Ascending aorta (tissue), 2 donors: ENCODE results near the gene BSCL2. TPM values are rescaled to one million over a fixed set of nuclear protein-coding genes. Genes with fewer than 3 reads are reported as not detected.
A peak's percentile ranks its signal among the peaks of the same experiment; 100 is the strongest.

Experiments
- DNase-seq, 2 donors: peaks; one replicate each; pipeline ENCODE4 v3.0.0-alpha.2; 2019; ENCODE audit warnings: low spot score in 2 of 2
- H3K27ac ChIP-seq, 2 donors: fragments of 200-600 bp; sonication (generic); one replicate each; pipeline ENCODE4 v1.5.1; 2016 to 2017; ENCODE audit warnings: mild to moderate bottlenecking in 1 of 2
- H3K27me3 ChIP-seq: fragments of 200-600 bp; sonication (generic); one replicate; pipeline ENCODE4 v1.5.1; 2017
- H3K36me3 ChIP-seq, 2 donors: fragments of 200-600 bp; sonication (generic); one replicate each; pipeline ENCODE4 v1.5.1; 2016
- H3K4me1 ChIP-seq, 2 donors: fragments of 200-600 bp; sonication (generic); one replicate each; pipeline ENCODE4 v1.5.1; 2016 to 2017; ENCODE audit warnings: mild to moderate bottlenecking in 1 of 2
- H3K4me3 ChIP-seq, 2 donors: fragments of 200-600 bp; sonication (generic); one replicate each; pipeline ENCODE4 v1.5.1; 2016 to 2017; ENCODE audit warnings: mild to moderate bottlenecking in 1 of 2
- H3K9me3 ChIP-seq, 2 donors: fragments of 200-600 bp; sonication (generic); one replicate each; pipeline ENCODE4 v1.5.1; 2016
- CTCF ChIP-seq, 3 experiments: fragments of 200-600 bp in 2 of 3; fragments of 450-650 bp in 1 of 3; sonication (generic) in 2 of 3; IDR thresholded peaks; one replicate each; pipeline ENCODE4 v1.5.1; 2016 to 2019; ENCODE audit warnings: antibody characterized with exemption in 3 of 3, mild to moderate bottlenecking in 1 of 3, moderate library complexity in 1 of 3
- intact Hi-C: fragments of 100-400 bp; cut with DNase I; formaldehyde crosslinking; loops from one replicate; pipeline ENCODE4 v1.15.1; 2023
- total RNA-seq: library from RNA; depleted of rRNA; stranded (reverse); fragments of >200 nt; gene quantifications from one replicate; pipeline ENCODE4 v1.1.0, GENCODE V29; 2016

Gene BSCL2
- total RNA-seq = 55.9 TPM

- Histone ChIP-seq H3K36me3 (peaks cover 11 to 18% of the 10 kb centered on the region in 2 donors), H3K9me3 (no peaks in the 10 kb centered on the region), H3K4me3 (peak within 1 kb of the TSS; percentile 75 to 76), H3K4me1 (peaks cover 8 to 21% of the 10 kb centered on the region in 2 donors), H3K27me3 (no peaks in the 10 kb centered on the region), H3K27ac (peak within 1 kb of the TSS; percentile 86 to 94)
- intact Hi-C loops = loop anchor here (2.0 to 5.0 kb wide), 3 partner anchors 53 to 125 kb away; partner anchors contain the start of genes INTS5, POLR2G, STX5 and TEX54
- TF ChIP-seq CTCF (IDR thresholded peaks at IDR 0.05) = no peak
- no peak for DNase-seq
These were observed at the start of gene BSCL2, which contains the start of gene GNG3 for GRCh38 chr11:62707277-62707861. Gene BSCL2, minus strand, starts transcription at chr11:62707424. Its CDS starts 229 bp downstream, at chr11:62707195. Gene GNG3, plus strand, starts transcription at chr11:62707676. Its CDS starts 620 bp downstream, at chr11:62708296.

- DNase-seq = no peak
- TF ChIP-seq CTCF (IDR thresholded peaks at IDR 0.05) = no peak
- no peaks in the 10 kb centered on the region for H3K27me3 ChIP-seq
- H3K4me1 ChIP-seq = peaks cover 11 to 15% of the 10 kb centered on the region in 2 donors
- no peak overlapping the region for H3K4me3 ChIP-seq
- H3K27ac ChIP-seq = no peak overlapping the region
- H3K9me3 ChIP-seq = no peaks in the 10 kb centered on the region
- H3K36me3 ChIP-seq = peaks cover 0 to 14% of the 10 kb centered on the region in 2 donors
- intact Hi-C loops = no loop called here
These were observed 47.9 kb upstream of the BSCL2 start for GRCh38 chr11:62755086-62755615.

- peak within 1 kb of the TSS; percentile 65 to 72 for H3K4me3 ChIP-seq
- DNase-seq = peak; percentile 94 to 99
- peaks cover 0 to 14% of the 10 kb centered on the region in 2 donors for H3K36me3 ChIP-seq
- no peaks in the 10 kb centered on the region for H3K9me3 ChIP-seq
- H3K27me3 ChIP-seq = no peaks in the 10 kb centered on the region
- peaks cover 11 to 15% of the 10 kb centered on the region in 2 donors for H3K4me1 ChIP-seq
- TF ChIP-seq CTCF (IDR thresholded peaks at IDR 0.05) = no peak
- intact Hi-C loops = loop anchor here (1.0 kb wide), 1 partner anchor 26 kb away; the partner anchor contains the start of gene TTC9C
- H3K27ac ChIP-seq = peak within 1 kb of the TSS; percentile 86
These were observed 46.7 kb upstream of the BSCL2 start, which contains the start of gene ZBTB3 for GRCh38 chr11:62753736-62754603. Gene ZBTB3, minus strand, starts transcription at chr11:62754160. Its CDS starts 496 bp downstream, at chr11:62753664.

- Histone ChIP-seq H3K27ac (peak overlapping the region; percentile 86), H3K4me1 (peaks cover 11 to 15% of the 10 kb centered on the region in 2 donors), H3K27me3 (no peaks in the 10 kb centered on the region), H3K36me3 (peaks cover 0 to 14% of the 10 kb centered on the region in 2 donors), H3K4me3 (peak overlapping the region; percentile 65 to 72), H3K9me3 (no peaks in the 10 kb centered on the region)
- DNase-seq = no peak
- intact Hi-C loops = loop anchor here (1.0 kb wide), 1 partner anchor 25 kb away; the partner anchor contains the start of gene TTC9C
- TF ChIP-seq CTCF (IDR thresholded peaks at IDR 0.05) = no peak
These were observed 45.9 kb upstream of the BSCL2 start for GRCh38 chr11:62752994-62753735.
